Gastrocnemius medialis (tissue), 4 donors: ENCODE measurements around the gene ATE1.

Source experiments
- CTCF ChIP-seq, 5 experiments: fragments of 450-650 bp in 3 of 5; fragments of 200-600 bp in 2 of 5; sonication (generic) in 2 of 5; IDR thresholded peaks in 4 of 5; conservative IDR thresholded peaks in 1 of 5; 1 replicate in 4 of 5; 2 replicates in 1 of 5; pipeline ENCODE4 v1.5.1; 2016 to 2019; ENCODE audit warnings: antibody characterized with exemption in 5 of 5, mild to moderate bottlenecking in 3 of 5, moderate library complexity in 3 of 5
- POLR2A ChIP-seq, 2 donors: fragments of 450-650 bp; IDR thresholded peaks; one replicate each; pipeline ENCODE4 v1.6.1; 2017; ENCODE audit warnings: antibody characterized with exemption in 2 of 2, mild to moderate bottlenecking in 2 of 2, moderate library complexity in 2 of 2

- TF ChIP-seq CTCF (IDR thresholded peaks at IDR 0.05 in 4 of 5, conservative IDR thresholded peaks at IDR 0.05 in 1 of 5) (no peak), POLR2A (IDR thresholded peaks at IDR 0.05) (no peak)
These were observed 195.7 kb downstream of the ATE1 start for GRCh38 chr10:121732172-121732571.
